ENCODE measurements around the gene SMIM45.
A peak's percentile ranks its signal among the peaks of the same experiment; 100 is the strongest.

Gene SMIM45

DNA sequence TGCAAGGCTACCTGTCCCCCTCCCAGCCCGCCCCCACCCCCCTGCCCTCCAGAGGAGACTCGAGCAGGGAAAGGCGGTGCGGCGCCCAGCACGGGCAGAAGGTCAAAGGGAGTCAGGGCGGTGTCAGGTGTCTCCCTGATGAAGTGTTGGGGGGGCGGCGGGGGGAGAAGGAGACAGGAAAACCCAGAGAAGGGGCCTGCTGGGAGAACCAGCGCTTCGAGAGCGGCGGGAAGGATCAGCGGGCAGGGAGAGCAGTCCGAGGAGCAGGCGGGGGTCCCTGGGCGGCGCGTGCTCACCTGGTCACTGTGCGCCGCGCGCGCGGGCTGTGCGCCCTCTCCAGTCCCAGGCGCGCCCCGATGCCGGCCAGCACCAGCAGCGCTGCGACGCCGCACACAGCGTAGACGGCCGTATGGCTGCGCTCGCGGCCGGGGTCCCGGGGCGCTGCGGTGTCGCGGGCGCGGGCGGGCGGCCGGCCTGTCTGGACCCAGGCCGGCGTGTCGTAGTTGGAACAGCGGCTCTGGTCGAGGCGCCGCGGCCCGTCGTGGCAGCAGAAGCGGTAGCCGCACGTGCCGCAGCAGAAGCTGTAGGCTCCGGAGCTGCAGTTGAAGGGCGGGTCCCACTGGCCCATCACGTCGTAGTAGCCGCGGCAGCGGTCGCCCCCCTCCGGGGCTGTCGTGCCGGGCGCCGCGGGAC lies 38.0 kb upstream of the SMIM45 start:
- intact Hi-C loops (cut with micrococcal nuclease; ENCODE audit: unreplicated experiment) (no loop called here), in situ Hi-C loops (cut with HindIII; ENCODE audit: low pct_unique_long_range_greater_than_20kb, low sequenced_read_pairs) (no loop called here)
- Histone ChIP-seq H3K27me3 (ENCODE audit: control insufficient read depth, insufficient read depth, low read length) (no peaks in the 10 kb centered on the region), H3K27ac (ENCODE audit: low read length) (no peak overlapping the region), H3K36me3 (ENCODE audit: control insufficient read depth, insufficient read depth, low read length) (no peaks in the 10 kb centered on the region), H3K4me3 (ENCODE audit: low read depth in 2 of 2, low read length in 2 of 2) (no peak overlapping the region), H3K9me3 (ENCODE audit: control insufficient read depth, insufficient read depth, low read depth, low read length) (no peaks in the 10 kb centered on the region), H3K4me1 (ENCODE audit: control insufficient read depth, insufficient read depth, low read length) (no peaks in the 10 kb centered on the region; the same call in 1 of the 2 replicates)
- ATAC-seq (no peak; the same call in 1 of the 2 replicates), DNase-seq (ENCODE audit: low read depth, low spot score) (no peak)
- no peak for TF ChIP-seq TCF7L2 (IDR thresholded peaks at IDR 0.05; ENCODE audit: low read depth, low read length)
- ChIA-PET CTCF (interaction anchor here (0.7 kb wide), 1 partner anchor 62 kb away, joined by 6 read pairs; no protein-coding TSS in a partner anchor), POLR2A (interaction anchor here (0.6 to 0.7 kb wide), 2 partner anchors 85 to 201 kb away, joined by 4 to 8 read pairs; no protein-coding TSS in a partner anchor)
- no TSS peak for BruUV-seq (replicated peaks)

DNA sequence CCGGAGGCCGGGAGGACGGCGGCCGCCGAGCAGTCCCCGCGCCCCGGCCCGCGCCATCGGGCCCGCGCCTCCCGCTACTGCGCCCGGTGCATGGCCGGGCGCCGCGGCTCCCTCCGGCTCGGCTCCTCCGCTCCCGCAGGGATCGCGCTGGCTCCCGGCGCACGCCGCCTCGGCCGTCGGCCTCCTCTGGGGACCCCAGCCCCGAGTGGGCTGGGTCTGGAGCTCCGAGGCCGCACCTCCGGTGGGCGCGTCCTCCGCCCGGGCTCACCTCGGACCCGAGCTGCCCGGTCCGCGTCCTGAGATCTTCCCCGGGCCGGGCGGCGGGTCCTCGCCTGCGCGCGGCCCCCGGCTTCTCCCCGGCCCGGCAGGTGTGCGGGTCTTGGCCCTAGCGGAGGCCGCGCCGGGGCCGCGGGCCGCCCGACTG lies 37.3 kb upstream of the SMIM45 start:
- Histone ChIP-seq H3K4me3 (ENCODE audit: low read depth in 2 of 2, low read length in 2 of 2) (peak overlapping the region in 1 of 2 experiments; percentile 27; a peak in 2 of 4 replicates), H3K4me1 (ENCODE audit: control insufficient read depth, insufficient read depth, low read length) (no peaks in the 10 kb centered on the region; the same call in 1 of the 2 replicates), H3K27ac (ENCODE audit: low read length) (no peak overlapping the region), H3K36me3 (ENCODE audit: control insufficient read depth, insufficient read depth, low read length) (no peaks in the 10 kb centered on the region), H3K27me3 (ENCODE audit: control insufficient read depth, insufficient read depth, low read length) (no peaks in the 10 kb centered on the region), H3K9me3 (ENCODE audit: control insufficient read depth, insufficient read depth, low read depth, low read length) (no peaks in the 10 kb centered on the region)
- no peak for DNase-seq (ENCODE audit: low read depth, low spot score)
- POLR2A ChIA-PET: interaction anchor here (0.6 to 0.7 kb wide), 2 partner anchors 86 to 202 kb away, joined by 4 to 8 read pairs; no protein-coding TSS in a partner anchor
- intact Hi-C loops (cut with micrococcal nuclease; ENCODE audit: unreplicated experiment): no loop called here
- CTCF ChIA-PET: interaction anchor here (0.7 kb wide), 1 partner anchor 62 kb away, joined by 6 read pairs; no protein-coding TSS in a partner anchor
- in situ Hi-C loops (cut with HindIII; ENCODE audit: low pct_unique_long_range_greater_than_20kb, low sequenced_read_pairs): no loop called here
- ATAC-seq: peak; percentile 33
- BruUV-seq (replicated peaks): no TSS peak
- TF ChIP-seq SIN3A (IDR thresholded peaks at IDR 0.05; ENCODE audit: borderline replicate concordance, insufficient read depth, low read depth, low read length) (no peak), TCF7L2 (IDR thresholded peaks at IDR 0.05; ENCODE audit: low read depth, low read length) (no peak), POLR2AphosphoS5 (IDR thresholded peaks at IDR 0.05; ENCODE audit: low read depth, low read length) (no peak)
- TF ChIP-seq, protein P1, sequence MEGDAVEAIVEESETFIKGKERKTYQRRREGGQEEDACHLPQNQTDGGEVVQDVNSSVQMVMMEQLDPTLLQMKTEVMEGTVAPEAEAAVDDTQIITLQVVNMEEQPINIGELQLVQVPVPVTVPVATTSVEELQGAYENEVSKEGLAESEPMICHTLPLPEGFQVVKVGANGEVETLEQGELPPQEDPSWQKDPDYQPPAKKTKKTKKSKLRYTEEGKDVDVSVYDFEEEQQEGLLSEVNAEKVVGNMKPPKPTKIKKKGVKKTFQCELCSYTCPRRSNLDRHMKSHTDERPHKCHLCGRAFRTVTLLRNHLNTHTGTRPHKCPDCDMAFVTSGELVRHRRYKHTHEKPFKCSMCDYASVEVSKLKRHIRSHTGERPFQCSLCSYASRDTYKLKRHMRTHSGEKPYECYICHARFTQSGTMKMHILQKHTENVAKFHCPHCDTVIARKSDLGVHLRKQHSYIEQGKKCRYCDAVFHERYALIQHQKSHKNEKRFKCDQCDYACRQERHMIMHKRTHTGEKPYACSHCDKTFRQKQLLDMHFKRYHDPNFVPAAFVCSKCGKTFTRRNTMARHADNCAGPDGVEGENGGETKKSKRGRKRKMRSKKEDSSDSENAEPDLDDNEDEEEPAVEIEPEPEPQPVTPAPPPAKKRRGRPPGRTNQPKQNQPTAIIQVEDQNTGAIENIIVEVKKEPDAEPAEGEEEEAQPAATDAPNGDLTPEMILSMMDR (IDR thresholded peaks at IDR 0.05): no peak
- TF ChIP-seq, protein P2, sequence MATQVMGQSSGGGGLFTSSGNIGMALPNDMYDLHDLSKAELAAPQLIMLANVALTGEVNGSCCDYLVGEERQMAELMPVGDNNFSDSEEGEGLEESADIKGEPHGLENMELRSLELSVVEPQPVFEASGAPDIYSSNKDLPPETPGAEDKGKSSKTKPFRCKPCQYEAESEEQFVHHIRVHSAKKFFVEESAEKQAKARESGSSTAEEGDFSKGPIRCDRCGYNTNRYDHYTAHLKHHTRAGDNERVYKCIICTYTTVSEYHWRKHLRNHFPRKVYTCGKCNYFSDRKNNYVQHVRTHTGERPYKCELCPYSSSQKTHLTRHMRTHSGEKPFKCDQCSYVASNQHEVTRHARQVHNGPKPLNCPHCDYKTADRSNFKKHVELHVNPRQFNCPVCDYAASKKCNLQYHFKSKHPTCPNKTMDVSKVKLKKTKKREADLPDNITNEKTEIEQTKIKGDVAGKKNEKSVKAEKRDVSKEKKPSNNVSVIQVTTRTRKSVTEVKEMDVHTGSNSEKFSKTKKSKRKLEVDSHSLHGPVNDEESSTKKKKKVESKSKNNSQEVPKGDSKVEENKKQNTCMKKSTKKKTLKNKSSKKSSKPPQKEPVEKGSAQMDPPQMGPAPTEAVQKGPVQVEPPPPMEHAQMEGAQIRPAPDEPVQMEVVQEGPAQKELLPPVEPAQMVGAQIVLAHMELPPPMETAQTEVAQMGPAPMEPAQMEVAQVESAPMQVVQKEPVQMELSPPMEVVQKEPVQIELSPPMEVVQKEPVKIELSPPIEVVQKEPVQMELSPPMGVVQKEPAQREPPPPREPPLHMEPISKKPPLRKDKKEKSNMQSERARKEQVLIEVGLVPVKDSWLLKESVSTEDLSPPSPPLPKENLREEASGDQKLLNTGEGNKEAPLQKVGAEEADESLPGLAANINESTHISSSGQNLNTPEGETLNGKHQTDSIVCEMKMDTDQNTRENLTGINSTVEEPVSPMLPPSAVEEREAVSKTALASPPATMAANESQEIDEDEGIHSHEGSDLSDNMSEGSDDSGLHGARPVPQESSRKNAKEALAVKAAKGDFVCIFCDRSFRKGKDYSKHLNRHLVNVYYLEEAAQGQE (IDR thresholded peaks at IDR 0.05; ENCODE audit: insufficient read depth in 1 of 2, low read depth in 2 of 2, low read length in 1 of 2): no peak
